Superior temporal gyrus (tissue), 1 donor: ENCODE measurements around the gene FRMD3.
"Not testable (repeated sequence)": the region's sequence is repeated elsewhere in the genome, so short reads cannot be mapped to it uniquely, and the experiment has no call there.

Source experiments
- DNase-seq: peaks from one replicate; pipeline ENCODE4 v3.0.0-alpha.2; 2016; ENCODE audit errors: extremely low spot score

The FRMD3 gene

DNA sequence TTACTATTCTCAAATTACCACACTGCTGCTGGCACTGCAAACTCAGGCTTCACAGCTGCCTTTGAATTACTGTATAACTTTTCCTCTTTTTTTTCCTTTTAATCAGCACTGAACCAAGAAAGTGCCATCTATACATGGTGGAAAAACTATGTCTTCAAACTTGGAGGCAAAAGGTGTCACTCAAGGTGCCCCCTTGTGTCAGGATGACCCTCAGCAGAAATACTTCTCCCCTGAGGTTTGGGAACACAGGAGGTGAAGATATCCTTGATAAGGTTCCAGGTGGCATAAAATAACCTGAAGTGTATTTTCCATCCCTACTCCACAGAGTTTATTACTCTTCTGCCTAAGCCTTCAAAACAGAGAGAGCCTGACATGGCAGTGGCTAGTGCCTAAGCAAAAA lies 14.5 kb downstream of the FRMD3 start:
- no peak for DNase-seq

GRCh38 chr9:83521411-83521810 lies 16.8 kb downstream of the FRMD3 start:
- no peak for DNase-seq

- DNase-seq, result no peak
Measured at GRCh38 chr9:83521011-83521410, 17.2 kb downstream of the FRMD3 start.

- DNase-seq, result no peak
Measured at GRCh38 chr9:83520292-83520691, 17.9 kb downstream of the FRMD3 start.

GRCh38 chr9:83517980-83518379 lies 20.2 kb downstream of the FRMD3 start:
- not testable (repeated sequence) for DNase-seq

- no peak for DNase-seq
Measured at GRCh38 chr9:83514767-83515166, 23.4 kb downstream of the FRMD3 start.

DNA sequence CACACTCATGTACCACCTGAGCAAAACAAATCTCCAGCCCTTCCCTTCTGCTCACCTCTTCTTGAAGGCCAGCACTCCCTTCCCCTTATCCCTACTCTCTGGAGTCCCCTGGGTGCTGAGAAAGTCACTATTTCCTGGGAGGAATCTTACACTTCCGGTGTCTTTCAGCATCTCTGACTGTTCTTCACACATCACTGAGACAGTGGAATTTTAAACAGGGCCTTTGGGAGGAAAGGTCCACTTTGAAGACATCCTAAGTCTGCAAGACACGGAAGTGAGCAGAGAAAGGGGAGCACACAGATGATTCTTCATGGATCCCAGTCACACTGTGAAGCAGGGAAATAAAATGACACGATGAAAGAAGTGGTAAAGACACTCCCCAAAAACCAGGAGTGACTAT lies 25.6 kb downstream of the FRMD3 start:
- no peak for DNase-seq

DNA sequence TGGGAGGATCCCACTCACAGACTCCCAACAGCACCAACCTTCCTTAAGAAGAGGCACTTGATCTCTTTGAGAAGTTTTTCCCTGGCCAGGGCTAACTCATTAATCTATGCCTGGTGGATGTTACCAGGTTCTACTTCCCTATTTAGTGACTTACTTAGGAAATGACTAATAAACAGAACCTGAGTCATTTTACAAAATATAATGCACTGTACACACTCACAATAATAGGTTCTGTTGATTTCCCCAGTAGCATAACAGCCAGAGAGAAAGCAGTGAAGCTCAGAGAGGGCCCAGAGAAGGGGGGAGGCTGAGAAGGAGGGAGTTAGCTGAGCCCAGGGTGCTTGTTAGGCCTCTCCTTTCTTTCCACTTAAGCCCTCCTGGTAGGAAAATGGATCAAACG lies 27.1 kb downstream of the FRMD3 start:
- no peak for DNase-seq

- no peak for DNase-seq
Measured at GRCh38 chr9:83509402-83509801, 28.8 kb downstream of the FRMD3 start.

DNA sequence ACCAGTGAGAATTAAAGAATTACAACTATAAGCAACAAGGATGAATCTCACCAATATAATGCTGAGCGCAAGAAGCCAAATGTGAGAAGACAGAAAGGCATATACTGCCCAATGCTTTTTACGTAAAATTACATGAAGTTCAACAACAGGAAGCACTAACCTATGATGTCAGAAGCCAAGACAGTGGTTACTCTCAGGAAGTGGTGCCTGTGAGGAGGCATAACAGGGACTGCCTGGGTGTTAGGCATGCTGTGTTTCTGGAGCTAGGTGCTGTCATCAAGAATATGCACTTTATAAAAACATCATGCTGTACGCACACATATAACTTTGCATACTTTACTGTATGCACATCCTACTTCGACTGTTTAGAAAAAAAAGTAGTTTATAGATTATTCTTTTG lies 30.1 kb downstream of the FRMD3 start:
- no peak for DNase-seq

- no peak for DNase-seq
Measured at GRCh38 chr9:83505282-83505681, 32.9 kb downstream of the FRMD3 start.

- no peak for DNase-seq
Measured at GRCh38 chr9:83503866-83504265, 34.3 kb downstream of the FRMD3 start.

GRCh38 chr9:83501565-83501964 lies 36.6 kb downstream of the FRMD3 start:
- DNase-seq, result no peak

DNA sequence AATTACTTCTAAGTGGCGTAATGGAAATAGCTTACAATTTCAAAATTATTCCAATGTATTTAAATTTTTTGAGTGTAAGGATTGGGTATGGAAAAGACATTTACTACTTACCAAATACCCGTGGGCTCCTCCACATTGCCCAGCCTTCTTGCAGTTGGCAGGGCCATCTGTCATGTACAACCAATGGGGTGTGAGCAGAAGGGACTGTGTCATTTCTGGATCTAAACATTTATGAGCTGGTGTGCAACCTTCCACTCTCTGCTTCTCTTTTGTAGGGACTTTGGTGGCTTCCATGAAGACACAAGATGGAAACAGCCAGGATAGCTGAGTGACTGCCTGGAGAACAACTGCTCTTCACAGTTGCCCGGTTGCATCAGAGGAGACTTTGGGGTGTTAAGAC lies 40.8 kb downstream of the FRMD3 start:
- no peak for DNase-seq

DNA sequence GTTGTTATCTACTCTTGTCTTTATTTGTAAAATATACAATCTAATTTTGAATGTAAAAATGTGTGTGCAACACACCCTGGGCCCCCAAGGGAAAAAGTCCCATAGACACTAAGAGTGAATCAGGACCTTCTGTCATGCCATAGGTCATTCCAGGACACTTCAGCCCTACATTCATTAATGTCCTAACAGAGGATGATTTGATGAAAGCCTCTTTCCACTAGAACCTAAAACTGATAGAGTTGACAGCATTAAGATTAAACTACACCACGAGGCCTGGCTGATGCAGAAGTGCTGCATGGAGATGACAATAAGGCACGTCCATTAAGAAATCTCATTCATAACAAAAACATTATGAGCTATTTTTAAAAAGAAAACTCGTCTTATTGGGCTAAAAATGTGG lies 46.2 kb downstream of the FRMD3 start:
- DNase-seq, result no peak

DNA sequence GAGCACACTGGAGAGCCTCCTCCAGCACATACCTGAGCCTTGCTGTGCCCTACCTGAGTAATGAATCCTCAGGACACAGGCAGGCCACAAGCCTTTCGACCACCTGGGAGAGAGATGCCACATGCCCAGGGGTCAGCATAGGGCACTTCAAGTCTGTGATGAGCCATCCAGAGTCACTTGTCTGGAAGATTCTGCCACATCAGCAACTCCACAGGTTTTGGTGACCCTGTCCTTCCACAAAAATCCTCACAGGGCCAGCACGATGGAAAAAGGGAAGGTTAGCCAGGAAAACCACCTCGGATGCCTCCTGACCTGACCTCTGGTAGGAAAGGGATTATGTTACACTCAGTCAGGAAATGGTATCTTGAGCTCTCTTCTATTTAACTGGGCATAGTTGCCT lies 46.8 kb downstream of the FRMD3 start:
- no peak for DNase-seq

GRCh38 chr9:83489961-83490360 lies 48.2 kb downstream of the FRMD3 start:
- DNase-seq, result no peak

- no peak for DNase-seq
Measured at GRCh38 chr9:83484990-83485389, 53.2 kb downstream of the FRMD3 start.

GRCh38 chr9:83483223-83483622 lies 55.0 kb downstream of the FRMD3 start:
- DNase-seq, result no peak

- no peak for DNase-seq
Measured at GRCh38 chr9:83479765-83480164, 58.4 kb downstream of the FRMD3 start.

DNA sequence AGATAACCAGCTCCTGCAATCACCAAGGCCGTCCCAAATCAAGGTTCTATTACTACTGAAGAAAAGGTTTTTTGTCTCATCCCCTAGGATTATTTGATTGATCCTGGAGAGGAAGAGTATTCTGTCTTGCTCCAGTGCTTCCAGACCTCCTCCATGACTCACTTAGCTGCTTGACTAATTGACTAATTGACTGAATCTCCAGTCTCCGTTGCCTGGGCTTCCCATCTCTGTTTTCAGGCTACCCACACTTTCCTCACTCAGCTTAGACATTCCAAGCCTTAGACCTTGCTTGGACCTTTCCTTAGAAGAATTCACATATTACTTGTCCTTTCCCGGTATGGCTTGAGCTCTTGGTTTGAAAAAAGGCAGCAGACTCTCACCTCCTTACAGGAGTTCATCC lies 60.6 kb downstream of the FRMD3 start:
- DNase-seq, result no peak

- no peak for DNase-seq
Measured at GRCh38 chr9:83477120-83477519, 61.1 kb downstream of the FRMD3 start.

- no peak for DNase-seq
Measured at GRCh38 chr9:83476513-83476912, 61.7 kb downstream of the FRMD3 start.

- no peak for DNase-seq
Measured at GRCh38 chr9:83475741-83476140, 62.5 kb downstream of the FRMD3 start.

GRCh38 chr9:83474631-83475030 lies 63.6 kb downstream of the FRMD3 start:
- DNase-seq, result no peak
